Measurements from ENCODE around the gene CDK17. TPM values are rescaled to one million over a fixed set of nuclear protein-coding genes. Genes with fewer than 3 reads are reported as not detected.

CDK17 gene
- total RNA-seq, 1 experiment from 2014 or later = 23.9 TPM

DNA sequence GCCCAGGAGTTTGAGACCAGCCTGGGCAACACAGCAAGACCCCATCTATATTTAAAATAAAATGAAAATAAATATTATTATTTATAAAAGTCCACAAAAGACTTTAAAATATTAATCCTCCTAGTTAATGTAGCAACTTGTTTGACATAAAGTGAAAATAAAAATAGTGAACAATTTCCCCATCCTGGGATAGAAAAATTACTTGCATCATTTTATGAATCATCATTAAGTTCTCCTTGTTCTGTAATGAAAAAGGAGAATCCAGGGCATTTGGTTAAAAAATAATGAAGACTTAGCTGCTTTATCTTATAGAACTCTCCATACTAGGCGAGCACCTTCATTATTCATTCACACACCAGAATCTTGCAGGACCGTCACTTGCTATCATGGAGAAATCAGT is 140.0 kb downstream of the CDK17 start:
- H4K20me1 ChIP-seq (ENCODE audit: low read length) = no peaks in the 10 kb centered on the region
- BruUV-seq (replicated peaks) = no TSS peak
- POLR2A ChIA-PET (ENCODE audit: unreplicated experiment) = interaction anchor here (0.7 kb wide), 1 partner anchor 133 kb away, joined by 6 read pairs; no protein-coding TSS in a partner anchor
- TF ChIP-seq EZH2 (IDR thresholded peaks at IDR 0.05; ENCODE audit: low read length, unreplicated experiment) (no peak), EZH2phosphoT487 (IDR thresholded peaks at IDR 0.05; ENCODE audit: borderline replicate concordance, low read length) (no peak)
- TF ChIP-seq, protein P1, sequence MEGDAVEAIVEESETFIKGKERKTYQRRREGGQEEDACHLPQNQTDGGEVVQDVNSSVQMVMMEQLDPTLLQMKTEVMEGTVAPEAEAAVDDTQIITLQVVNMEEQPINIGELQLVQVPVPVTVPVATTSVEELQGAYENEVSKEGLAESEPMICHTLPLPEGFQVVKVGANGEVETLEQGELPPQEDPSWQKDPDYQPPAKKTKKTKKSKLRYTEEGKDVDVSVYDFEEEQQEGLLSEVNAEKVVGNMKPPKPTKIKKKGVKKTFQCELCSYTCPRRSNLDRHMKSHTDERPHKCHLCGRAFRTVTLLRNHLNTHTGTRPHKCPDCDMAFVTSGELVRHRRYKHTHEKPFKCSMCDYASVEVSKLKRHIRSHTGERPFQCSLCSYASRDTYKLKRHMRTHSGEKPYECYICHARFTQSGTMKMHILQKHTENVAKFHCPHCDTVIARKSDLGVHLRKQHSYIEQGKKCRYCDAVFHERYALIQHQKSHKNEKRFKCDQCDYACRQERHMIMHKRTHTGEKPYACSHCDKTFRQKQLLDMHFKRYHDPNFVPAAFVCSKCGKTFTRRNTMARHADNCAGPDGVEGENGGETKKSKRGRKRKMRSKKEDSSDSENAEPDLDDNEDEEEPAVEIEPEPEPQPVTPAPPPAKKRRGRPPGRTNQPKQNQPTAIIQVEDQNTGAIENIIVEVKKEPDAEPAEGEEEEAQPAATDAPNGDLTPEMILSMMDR (conservative IDR thresholded peaks at IDR 0.05; ENCODE audit: low read depth, low read length) = no peak
- peaks cover 33% of the 10 kb centered on the region for H3K36me3 ChIP-seq (ENCODE audit: low read depth, low read length)
- H3K27me3 ChIP-seq (ENCODE audit: low read length) = no peaks in the 10 kb centered on the region
- no peak overlapping the region for H3K4me2 ChIP-seq (ENCODE audit: low read length)
- H2AFZ ChIP-seq (ENCODE audit: low read length) = no peak overlapping the region
- no peaks in the 10 kb centered on the region for H3K4me1 ChIP-seq (ENCODE audit: insufficient read depth, low read length)
- CTCF ChIA-PET = no interaction called here
- peaks cover 5% of the 10 kb centered on the region for H3K79me2 ChIP-seq (ENCODE audit: low read length)
- no peak overlapping the region for H3K27ac ChIP-seq (ENCODE audit: low read length)
- DNase-seq (no peak), ATAC-seq (no peak)
- no peaks in the 10 kb centered on the region for H3F3A ChIP-seq (ENCODE audit: low read length, unreplicated experiment)
- intact Hi-C loops (cut with micrococcal nuclease) = no loop called here
- H3K9me2 ChIP-seq (replicated peaks; ENCODE audit: low read length) = no peaks in the 10 kb centered on the region
- no peak overlapping the region for H3K4me3 ChIP-seq (ENCODE audit: low read length)
- no peaks in the 10 kb centered on the region for H3K9me3 ChIP-seq (ENCODE audit: low read length)
- no peak overlapping the region for H3K9ac ChIP-seq (ENCODE audit: low read length)

DNA sequence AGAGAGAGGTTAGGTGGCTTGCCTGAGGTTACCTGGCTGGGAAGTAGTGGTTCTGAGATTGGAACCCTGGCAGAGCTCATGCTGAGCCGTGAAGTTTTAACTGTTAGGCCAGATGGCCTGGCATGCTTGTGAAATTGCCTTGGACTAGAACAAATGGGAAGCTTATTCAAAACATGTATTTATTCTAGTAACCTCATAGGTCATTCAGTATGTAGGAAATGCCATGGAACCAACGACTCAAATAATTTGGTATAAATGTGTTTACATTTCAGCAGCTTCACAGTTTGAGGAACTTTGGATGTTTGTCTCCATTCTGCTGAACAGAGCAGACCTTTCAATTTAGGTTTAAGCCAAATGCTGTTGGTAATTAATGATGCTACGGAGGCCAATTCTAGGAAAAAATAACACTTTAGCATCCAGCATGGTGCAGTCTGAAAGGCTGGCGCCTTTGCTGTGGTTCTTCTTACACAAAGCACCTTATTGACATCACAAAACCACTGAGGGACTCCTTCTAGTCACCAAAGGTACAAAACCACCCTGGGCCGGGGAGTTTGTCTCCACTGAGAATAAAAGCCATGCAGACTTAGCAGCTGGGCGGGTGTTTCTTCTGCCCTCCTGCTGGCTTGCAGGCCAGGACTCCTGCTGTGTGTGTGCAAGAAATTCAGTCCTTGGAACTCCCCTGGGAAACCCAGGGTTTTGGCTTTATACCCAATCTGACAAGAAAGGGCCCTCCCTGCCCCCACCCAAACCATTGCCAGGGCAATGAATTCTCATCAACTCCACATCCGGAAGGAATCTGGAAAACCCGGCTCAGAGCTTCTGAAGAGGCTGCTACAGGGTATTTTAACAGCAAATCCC is 141.9 kb downstream of the CDK17 start:
- Histone ChIP-seq H3K9me3 (ENCODE audit: low read length) (no peaks in the 10 kb centered on the region), H2AFZ (ENCODE audit: low read length) (no peak overlapping the region), H3F3A (ENCODE audit: low read length, unreplicated experiment) (no peaks in the 10 kb centered on the region), H3K27ac (ENCODE audit: low read length) (no peak overlapping the region), H4K20me1 (ENCODE audit: low read length) (no peaks in the 10 kb centered on the region), H3K9me2 (replicated peaks; ENCODE audit: low read length) (no peaks in the 10 kb centered on the region), H3K4me3 (ENCODE audit: low read length) (no peak overlapping the region), H3K79me2 (ENCODE audit: low read length) (peaks cover 5% of the 10 kb centered on the region), H3K9ac (ENCODE audit: low read length) (no peak overlapping the region), H3K4me1 (ENCODE audit: insufficient read depth, low read length) (no peaks in the 10 kb centered on the region), H3K36me3 (ENCODE audit: low read depth, low read length) (peaks cover 24% of the 10 kb centered on the region), H3K27me3 (ENCODE audit: low read length) (no peaks in the 10 kb centered on the region), H3K4me2 (ENCODE audit: low read length) (no peak overlapping the region)
- POLR2A ChIA-PET (ENCODE audit: unreplicated experiment) = no interaction called here
- intact Hi-C loops (cut with micrococcal nuclease) = no loop called here
- CTCF ChIA-PET = no interaction called here
- no peak for ATAC-seq
- no TSS peak for BruUV-seq (replicated peaks)
- no peak for DNase-seq
- no peak for TF ChIP-seq EZH2 (IDR thresholded peaks at IDR 0.05; ENCODE audit: low read length, unreplicated experiment)
- TF ChIP-seq, protein P1 (conservative IDR thresholded peaks at IDR 0.05; ENCODE audit: low read depth, low read length) = no peak
- no peak for TF ChIP-seq EZH2phosphoT487 (IDR thresholded peaks at IDR 0.05; ENCODE audit: borderline replicate concordance, low read length)

DNA sequence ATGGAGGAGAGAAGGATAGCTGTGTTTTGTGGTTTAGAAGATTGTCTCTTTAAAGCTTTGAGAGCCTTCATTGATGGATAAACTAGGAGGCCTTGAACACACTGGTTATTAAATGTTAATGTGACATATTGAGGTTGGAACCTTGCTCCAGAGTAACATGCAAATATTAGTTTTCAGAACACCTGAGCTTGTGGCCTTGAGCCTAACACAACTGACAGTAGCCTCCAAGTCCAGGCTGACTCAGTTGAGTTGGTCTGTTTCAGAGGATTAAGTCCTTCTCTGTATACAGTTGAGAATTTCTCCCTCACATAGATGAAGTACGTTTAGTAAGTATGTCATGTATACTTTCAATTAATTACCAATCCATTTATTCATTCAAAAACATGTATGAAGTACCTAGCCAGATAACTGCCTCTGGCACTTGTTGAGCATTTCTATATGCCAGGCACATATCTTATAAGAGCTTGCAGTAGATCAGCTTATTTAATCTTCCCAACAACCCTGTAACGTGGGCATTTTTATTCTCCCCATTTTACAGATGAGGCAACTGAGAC is 142.6 kb downstream of the CDK17 start:
- no peaks in the 10 kb centered on the region for H3K4me1 ChIP-seq (ENCODE audit: insufficient read depth, low read length)
- no peaks in the 10 kb centered on the region for H3F3A ChIP-seq (ENCODE audit: low read length, unreplicated experiment)
- H2AFZ ChIP-seq (ENCODE audit: low read length) = no peak overlapping the region
- H4K20me1 ChIP-seq (ENCODE audit: low read length) = no peaks in the 10 kb centered on the region
- TF ChIP-seq, protein P1 (conservative IDR thresholded peaks at IDR 0.05; ENCODE audit: low read depth, low read length) = no peak
- no peak for TF ChIP-seq EZH2phosphoT487 (IDR thresholded peaks at IDR 0.05; ENCODE audit: borderline replicate concordance, low read length)
- TF ChIP-seq EZH2 (IDR thresholded peaks at IDR 0.05; ENCODE audit: low read length, unreplicated experiment) = no peak
- no TSS peak for BruUV-seq (replicated peaks)
- H3K27me3 ChIP-seq (ENCODE audit: low read length) = no peaks in the 10 kb centered on the region
- no peak overlapping the region for H3K9ac ChIP-seq (ENCODE audit: low read length)
- H3K9me3 ChIP-seq (ENCODE audit: low read length) = no peaks in the 10 kb centered on the region
- ChIA-PET POLR2A (ENCODE audit: unreplicated experiment) (no interaction called here), CTCF (no interaction called here)
- no peaks in the 10 kb centered on the region for H3K9me2 ChIP-seq (replicated peaks; ENCODE audit: low read length)
- intact Hi-C loops (cut with micrococcal nuclease) = no loop called here
- no peak overlapping the region for H3K4me2 ChIP-seq (ENCODE audit: low read length)
- ATAC-seq (no peak), DNase-seq (no peak)
- H3K27ac ChIP-seq (ENCODE audit: low read length) = no peak overlapping the region
- peaks cover 5% of the 10 kb centered on the region for H3K79me2 ChIP-seq (ENCODE audit: low read length)
- no peak overlapping the region for H3K4me3 ChIP-seq (ENCODE audit: low read length)
- peaks cover 23% of the 10 kb centered on the region for H3K36me3 ChIP-seq (ENCODE audit: low read depth, low read length)

Data from PC-3 (cell line).